Subcutaneous adipose tissue (tissue), 4 donors: ENCODE results near the gene ASB7. TPM values are rescaled to one million over a fixed set of nuclear protein-coding genes. Genes with fewer than 3 reads are reported as not detected.

ENCODE experiments used
- total RNA-seq, 4 donors: library from RNA; depleted of rRNA; stranded (reverse); fragments of >200 nt; gene quantifications; one replicate each; pipeline ENCODE4 v1.1.0, GENCODE V29; 2016
- TF ChIP-seq, protein P1 (sequence below): fragments of 450-650 bp; IDR thresholded peaks from one replicate; pipeline ENCODE4 v1.5.1; 2016; ENCODE audit warnings: low read depth, mild to moderate bottlenecking, control low read depth, antibody characterized with exemption, moderate library complexity

Gene ASB7
- total RNA-seq, 4 donors from 2014 or later: 9.7 to 14.5 (median 11.7) TPM

DNA sequence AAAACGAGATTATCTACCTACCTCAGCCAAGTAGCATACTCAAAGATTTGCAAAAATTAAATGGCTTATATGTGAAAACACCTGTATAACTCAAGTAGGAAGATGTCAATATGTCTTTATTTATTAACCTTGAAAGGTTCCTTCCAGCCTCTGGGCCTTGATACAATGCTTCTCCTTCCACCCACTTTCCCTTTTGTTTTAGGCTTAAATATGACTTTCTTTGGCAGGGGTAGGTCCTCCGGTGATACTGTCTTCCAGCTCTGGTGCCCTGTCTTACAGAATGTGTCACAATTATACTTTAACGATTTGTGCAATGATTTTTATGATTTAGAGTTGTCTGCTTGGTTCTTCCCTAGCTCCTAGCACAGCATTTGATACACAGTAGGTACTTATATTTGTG lies 4.5 kb upstream of the ASB7 start:
- TF ChIP-seq, protein P1, sequence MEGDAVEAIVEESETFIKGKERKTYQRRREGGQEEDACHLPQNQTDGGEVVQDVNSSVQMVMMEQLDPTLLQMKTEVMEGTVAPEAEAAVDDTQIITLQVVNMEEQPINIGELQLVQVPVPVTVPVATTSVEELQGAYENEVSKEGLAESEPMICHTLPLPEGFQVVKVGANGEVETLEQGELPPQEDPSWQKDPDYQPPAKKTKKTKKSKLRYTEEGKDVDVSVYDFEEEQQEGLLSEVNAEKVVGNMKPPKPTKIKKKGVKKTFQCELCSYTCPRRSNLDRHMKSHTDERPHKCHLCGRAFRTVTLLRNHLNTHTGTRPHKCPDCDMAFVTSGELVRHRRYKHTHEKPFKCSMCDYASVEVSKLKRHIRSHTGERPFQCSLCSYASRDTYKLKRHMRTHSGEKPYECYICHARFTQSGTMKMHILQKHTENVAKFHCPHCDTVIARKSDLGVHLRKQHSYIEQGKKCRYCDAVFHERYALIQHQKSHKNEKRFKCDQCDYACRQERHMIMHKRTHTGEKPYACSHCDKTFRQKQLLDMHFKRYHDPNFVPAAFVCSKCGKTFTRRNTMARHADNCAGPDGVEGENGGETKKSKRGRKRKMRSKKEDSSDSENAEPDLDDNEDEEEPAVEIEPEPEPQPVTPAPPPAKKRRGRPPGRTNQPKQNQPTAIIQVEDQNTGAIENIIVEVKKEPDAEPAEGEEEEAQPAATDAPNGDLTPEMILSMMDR: no peak

DNA sequence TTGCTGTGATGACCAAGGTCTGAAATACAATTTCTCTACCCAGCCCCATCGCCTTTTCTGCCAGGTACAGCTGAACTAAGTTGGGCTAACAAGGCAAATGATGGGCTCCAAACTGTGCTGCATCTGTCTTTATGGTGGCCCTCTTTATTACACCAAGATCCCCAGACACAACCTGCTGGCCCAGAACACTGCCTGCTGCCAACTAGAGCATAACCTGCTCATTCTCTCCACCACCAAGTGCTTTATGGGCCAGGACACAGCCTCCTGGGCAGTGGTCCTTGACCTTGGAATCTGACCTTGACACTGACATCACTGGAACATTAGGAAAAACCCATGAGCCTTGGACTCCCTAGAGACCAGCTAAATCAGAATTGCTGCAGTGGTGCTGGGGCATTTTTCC lies 3.7 kb upstream of the ASB7 start:
- TF ChIP-seq, protein P1: no peak

DNA sequence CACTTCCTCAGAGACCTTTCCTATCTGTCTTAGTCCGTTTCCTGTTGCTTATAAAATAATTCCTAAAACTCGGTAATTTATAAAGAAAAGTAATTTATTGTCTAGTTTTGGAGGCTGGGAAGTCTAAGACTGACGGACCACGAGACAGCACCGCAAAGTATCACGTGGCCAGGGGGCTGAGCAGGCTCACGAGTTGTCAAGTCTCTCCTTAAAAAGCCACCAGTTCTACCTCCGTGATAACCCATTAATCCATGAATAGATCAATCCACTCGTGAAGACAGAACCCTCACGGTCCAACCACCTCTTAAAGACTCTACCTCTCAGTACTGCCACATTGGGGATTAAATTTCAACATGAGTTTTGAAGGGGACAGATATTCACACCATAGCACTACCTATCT lies 1.2 kb upstream of the ASB7 start:
- TF ChIP-seq, protein P1: no peak

DNA sequence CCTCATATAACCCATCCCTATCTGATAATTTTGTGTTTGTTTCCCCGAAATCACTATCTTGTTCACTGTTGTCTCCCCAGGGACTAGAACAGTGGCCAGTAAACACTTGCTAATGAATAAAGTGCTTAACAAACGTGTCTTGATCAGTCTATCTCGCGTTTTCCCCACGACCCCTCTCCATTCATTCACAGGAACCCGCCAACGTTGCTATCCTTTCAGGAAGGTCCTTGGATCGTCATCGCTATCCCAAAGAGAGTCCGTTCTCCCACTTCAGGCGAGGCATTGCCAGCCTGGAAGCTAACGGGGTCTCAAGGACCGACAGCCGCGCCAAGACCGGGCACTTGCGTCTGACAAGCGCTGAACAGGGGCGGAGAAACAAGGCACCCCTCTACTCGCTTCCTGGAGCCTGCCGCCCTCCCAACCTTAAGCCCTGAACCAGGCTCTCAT lies 749 bp upstream of the ASB7 start:
- TF ChIP-seq, protein P1: no peak

DNA sequence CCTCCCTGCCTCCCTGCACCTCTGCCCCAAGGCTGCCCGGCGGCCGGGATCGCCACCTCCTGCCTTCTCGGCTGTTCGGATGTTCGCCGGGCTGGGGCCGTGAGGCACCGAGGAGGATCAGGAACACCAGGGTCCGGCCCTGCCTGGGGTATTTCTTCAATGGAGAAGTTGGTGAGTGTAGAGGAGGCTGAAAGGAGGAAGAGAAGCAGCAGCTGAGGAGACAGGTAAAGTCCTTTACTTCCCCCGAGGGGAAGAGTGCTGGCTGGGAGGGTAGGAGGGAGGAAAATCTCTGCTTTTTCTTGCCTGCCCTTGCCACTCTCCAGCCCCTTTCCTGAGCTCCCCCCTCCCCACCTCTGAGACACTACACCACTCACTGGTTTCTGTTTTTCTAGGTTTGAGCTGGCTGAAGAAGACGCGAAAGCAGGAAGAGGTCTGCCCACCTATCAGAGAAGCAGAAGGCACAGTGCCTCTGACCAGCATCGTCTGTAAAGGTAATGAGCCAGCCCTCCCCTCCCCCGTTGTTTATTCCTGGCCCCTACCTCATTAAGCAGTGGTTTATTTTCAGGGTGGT lies 519 bp downstream of the ASB7 start:
- TF ChIP-seq, protein P1: no peak

DNA sequence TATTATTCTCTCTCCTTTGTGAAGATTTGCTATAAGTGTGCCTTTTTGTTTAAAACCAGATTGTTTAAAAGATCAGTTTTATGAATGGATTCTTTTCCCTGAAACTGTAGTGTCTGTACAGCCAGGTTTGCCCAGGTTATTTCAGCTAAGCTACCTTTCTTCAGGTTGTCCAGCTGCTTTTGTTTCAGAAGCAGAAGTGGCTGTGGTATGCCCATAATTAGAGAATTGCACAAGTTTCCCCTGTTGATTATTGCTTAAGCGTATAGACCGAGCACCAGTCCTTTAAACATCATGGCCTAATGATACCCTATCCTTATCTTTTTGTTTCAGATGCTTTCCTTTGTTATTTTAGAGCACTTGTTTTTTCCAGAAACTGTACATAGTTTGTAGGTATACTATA lies 10.2 kb downstream of the ASB7 start:
- TF ChIP-seq, protein P1: no peak

DNA sequence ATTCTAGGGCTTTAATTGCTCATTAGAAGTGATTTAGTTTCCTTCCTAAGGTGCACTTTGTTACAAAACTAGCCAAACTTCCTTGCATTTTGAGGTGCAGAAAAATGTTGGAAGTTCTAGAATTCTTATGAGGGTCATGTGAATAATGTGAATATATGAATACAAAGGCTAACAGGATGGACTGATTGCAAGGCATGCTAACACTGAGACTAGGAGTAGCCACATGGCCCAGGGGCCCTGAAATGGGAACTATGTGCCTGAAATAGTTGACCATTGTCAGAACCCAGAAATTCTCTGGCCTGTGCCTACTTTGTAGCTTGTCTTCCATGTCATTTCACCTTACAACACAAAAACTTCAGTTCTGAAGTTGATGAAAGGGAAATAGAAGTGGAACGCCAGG lies 10.8 kb downstream of the ASB7 start:
- TF ChIP-seq, protein P1: no peak
